HG02571 (cell line): ENCODE data around the gene ZSWIM8.
"Not testable (repeated sequence)": the region's sequence is repeated elsewhere in the genome, so short reads cannot be mapped to it uniquely, and the experiment has no call there.

Experiments
- ATAC-seq: cut with Tn5 transposase; IDR thresholded peaks from one replicate; pipeline ENCODE4 v1.9.1; 2021; ENCODE audit warnings: mild to moderate bottlenecking, moderate library complexity; ENCODE audit not compliant: unreplicated experiment

ZSWIM8 gene

GRCh38 chr10:73812657-73813056, 27.3 kb downstream of the ZSWIM8 start:
- no peak for ATAC-seq

GRCh38 chr10:73813333-73813732, 27.9 kb downstream of the ZSWIM8 start:
- ATAC-seq, result no peak

GRCh38 chr10:73814276-73814895, 29.0 kb downstream of the ZSWIM8 start:
- ATAC-seq, result no peak

DNA sequence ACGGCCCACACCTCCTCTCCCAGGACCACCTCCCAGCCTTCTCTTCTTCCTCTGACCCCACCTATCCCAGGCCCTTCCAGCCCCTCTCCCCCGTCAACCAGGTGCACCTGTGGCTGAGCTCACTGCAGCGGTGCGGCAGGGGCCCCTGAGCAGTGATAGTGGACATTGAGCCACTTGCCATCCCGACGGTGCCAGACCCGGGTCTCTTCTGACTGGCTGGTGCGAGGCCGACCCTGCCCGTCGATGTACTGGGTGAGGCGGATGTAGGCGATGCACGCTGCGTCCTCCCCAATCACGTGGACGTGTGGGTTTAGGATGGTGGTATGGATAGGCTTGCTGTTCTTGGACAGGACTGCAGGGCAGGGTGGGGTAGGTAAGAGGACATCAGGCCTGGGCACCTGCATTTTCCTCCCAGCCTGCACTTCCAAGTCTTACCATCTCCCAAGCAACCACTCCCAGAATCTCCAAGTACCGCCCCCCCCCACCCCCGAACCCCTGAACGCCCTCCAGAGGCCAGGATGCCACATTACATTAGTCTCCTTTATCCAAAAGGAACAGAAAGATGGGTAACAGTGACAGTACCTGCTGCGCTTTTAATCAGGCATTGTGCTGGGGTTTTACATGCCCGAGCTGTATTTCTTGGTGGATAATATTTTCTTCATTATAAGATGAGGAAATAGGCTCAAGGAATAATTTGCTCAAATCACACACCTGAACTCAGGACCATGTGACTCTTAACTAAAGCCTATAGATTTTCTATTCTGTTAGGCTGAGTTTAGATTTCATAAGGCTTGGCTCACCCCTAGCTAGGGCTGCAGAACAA, 29.7 kb downstream of the ZSWIM8 start:
- ATAC-seq, result no peak

GRCh38 chr10:73815719-73816030, 30.3 kb downstream of the ZSWIM8 start:
- no peak for ATAC-seq

GRCh38 chr10:73816917-73817729, 31.7 kb downstream of the ZSWIM8 start:
- no peak for ATAC-seq

- no peak for ATAC-seq
Observed at GRCh38 chr10:73817826-73818225, 32.4 kb downstream of the ZSWIM8 start.

DNA sequence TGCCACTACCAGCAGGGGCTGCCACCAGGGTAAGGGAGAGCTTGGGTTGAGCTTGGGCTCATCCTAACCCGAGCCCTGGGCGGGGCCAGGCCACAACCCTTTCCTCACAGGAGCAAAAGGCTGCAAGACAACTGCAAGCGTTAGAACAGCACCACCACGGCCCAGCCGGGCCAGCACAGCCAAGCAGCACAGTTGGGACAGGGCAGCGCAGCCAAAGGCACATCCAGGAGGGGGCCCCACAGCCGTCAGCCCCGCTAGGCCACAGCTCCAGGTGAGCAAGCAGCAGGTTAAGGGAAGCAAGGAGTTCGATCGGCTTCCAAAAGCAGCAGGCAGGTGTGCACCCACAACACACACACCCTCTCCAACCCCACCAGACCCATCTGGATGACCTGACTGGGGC, 33.0 kb downstream of the ZSWIM8 start:
- no peak for ATAC-seq

- ATAC-seq, result no peak
Observed at GRCh38 chr10:73819081-73819480, 33.7 kb downstream of the ZSWIM8 start.

DNA sequence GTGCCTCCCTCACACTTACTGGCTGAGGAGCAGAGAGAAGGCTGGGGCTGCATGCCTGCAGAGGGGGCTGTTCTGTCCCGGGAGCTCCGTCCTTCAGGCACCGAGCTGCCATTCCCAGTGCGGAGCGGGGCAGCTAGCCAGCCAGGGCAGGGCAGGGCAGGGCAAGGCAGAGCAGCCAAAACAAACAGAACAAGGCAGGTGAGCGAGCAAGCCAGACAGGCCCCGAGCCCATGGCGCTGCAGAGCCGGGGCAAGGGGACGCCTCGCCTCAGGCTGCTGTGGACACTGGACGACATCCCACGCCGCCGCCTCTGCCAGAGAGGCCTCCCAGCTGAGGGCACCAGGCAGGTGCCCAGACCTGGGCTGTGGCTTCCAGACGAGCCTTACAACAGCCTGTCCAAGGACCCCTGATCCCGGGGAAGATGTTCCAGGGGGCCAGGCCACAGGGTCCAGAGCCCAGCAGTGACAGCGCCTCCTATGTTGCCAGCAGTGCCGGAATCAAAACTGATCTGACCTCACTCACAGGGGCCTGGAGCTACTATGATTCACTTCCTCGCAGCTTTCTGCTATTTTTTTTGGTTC, 34.2 kb downstream of the ZSWIM8 start:
- no peak for ATAC-seq

- ATAC-seq, result no peak
Observed at GRCh38 chr10:73823391-73823790, 38.0 kb downstream of the ZSWIM8 start.

DNA sequence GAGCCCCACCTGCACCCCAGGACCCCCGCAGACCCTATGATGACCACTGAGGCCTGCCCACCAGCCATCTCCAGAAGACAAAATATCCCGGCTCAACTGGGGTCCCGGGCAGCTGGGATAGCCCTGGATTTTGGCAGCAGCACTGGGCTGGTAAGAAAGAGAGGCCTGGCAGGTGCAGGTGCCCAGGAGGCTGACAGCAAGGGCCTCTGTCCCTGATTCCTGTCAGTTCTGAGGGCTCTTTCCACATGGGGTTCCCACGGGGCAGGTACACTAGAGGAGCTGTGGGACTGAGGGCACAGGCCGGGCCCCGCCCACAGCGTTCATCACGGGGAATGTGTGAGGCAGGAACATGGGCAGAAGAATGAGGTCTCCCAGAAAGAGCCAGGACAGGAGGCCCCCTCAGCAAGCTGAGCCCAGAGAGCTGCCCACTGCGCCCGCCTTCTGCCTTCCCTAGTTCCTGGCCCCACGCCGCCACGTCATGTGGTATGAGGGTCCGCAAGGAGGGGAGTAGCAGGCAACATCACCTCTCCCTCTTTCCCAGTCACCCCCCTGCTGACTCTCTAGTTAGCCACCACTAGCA, 38.8 kb downstream of the ZSWIM8 start:
- no peak for ATAC-seq

DNA sequence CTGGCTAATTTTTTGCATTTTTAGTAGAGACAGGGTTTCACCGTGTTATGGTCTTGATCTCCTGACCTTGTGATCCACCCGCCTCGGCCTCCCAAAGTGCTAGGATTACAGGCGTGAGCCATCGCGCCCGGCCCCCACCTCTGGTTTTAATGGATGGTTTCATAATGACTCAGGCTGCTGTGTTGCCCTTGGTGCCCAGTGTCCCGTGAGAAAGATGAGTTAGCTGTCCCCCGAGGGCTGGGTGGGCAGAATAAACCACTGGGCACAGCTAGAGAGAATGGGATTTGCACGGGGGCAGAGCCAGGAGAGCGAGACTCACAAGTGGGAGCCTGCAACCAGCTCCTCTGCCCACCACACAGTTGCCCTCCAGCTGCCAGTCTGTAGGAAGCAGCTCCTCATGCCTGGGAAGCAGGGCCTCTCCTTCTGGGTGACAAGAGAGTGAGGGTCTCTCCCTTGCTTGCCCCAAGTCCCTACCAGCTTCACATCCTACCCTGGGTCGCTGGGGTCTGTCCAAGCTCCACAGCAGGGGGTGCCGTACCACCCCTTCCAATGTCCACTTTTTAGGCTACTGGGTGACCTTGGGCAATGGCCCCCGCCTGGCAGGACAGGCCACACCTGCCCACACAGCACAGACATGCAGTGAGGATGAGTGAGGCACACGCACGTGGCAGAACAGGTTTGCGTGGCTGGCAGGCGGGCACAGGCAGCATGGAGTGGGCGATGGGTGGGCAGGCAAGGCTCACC, 42.1 kb downstream of the ZSWIM8 start:
- no peak for ATAC-seq

DNA sequence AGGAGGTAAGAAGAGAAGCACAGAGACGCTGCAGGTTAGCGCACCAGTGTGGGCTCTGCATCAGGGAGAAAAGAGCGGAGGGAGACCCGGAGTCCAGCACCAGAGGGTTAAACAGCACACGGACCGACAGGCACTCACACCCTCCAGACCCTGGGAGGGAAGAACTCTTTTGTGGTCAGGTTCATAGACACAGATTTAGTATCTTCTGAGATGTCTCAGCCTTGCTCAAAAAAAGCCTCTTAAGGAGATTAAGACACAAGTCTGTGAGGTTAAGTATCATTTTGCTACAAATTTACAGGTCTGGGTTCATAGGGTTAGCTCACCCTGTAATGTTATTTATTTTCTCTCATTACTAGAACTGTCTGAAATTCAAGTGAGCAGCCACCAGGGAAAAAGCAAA, 42.8 kb downstream of the ZSWIM8 start:
- no peak for ATAC-seq

DNA sequence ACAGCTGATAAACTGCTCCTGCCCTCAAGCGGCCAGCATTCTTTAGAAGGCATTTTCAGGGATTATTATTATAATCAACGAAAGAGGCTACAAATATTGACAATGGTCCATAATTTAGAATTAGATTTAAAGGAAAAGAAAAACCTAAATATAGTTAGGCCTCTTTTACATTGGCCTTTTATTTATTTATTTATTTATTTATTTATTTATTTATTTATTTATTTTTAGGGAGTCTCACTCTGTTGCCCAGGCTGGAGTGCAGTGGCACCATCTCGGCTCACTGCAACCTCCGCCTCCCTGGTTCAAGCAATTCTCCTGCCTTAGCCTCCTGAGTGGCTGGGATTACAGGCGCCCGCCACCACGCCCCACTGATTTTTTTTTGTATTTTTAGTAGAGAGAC, 43.7 kb downstream of the ZSWIM8 start:
- not testable (repeated sequence) for ATAC-seq

DNA sequence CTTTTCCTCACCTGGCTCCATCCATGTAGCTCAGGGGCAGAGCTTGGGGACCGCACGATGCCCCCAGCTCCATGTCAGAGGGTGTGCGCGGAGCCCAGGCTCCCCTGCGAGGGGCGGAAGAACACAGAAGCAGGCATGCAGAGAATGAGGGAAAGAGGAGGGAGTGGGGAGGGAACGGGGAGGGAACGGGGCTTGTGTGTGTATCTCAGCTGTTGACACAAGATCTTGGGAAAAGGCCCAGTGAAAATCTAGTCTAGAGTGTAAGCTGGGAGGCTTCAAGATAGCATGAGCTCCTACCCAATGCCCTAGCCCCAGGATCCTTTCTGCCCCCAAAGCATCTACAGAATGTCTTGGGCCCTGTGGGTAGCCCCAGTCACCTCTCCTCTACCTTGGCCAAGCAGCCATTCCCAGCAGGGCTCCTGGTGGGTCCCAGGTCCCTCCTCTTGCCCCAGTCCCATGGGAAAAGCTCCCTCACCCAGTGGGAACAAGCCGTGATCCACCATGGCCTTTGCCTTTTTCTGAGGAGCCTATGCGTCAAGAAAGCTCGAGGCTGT, 51.1 kb downstream of the ZSWIM8 start:
- ATAC-seq, result no peak

- no peak for ATAC-seq
Observed at GRCh38 chr10:73837072-73837471, 51.7 kb downstream of the ZSWIM8 start.

- no peak for ATAC-seq
Observed at GRCh38 chr10:73838008-73838567, 52.7 kb downstream of the ZSWIM8 start.

DNA sequence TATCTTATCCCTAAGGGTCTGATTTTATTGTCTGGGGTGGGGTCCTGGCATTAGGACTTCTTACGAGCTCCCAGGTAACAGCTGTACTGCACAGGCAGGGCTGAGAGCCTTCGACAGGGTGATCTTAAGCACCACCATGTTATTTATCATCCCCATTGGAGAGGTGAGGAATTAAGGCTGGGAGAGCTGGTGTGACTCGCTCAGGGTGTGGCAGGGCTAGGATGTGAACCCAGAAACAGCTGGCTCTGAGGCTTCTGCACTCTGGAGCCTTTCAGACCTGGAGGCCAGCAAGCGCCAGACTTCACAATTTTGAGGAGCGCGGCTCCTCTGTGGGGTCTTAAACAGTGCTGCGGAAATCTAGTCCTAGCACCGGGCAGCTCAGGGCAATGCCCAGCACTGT, 53.4 kb downstream of the ZSWIM8 start:
- ATAC-seq, result no peak
